Upper lobe of left lung (tissue), 4 donors: ENCODE measurements around the gene UVSSA.

ENCODE experiments used
- EP300 ChIP-seq, 4 donors: sonication (generic); formaldehyde crosslinking; IDR thresholded peaks; one replicate each; pipeline ENCODE4 v1.5.1; 2017; ENCODE audit warnings: antibody characterized with exemption in 4 of 4, control low read depth in 2 of 4
- POLR2A ChIP-seq, 4 donors: fragments of 450-650 bp; IDR thresholded peaks; one replicate each; pipeline ENCODE4 v1.5.1; 2016 to 2017; ENCODE audit warnings: antibody characterized with exemption in 4 of 4, mild to moderate bottlenecking in 2 of 4
- TF ChIP-seq, protein P1 (sequence below), 6 experiments: fragments of 450-650 bp in 4 of 6; fragments of 200-600 bp in 2 of 6; sonication (generic) in 2 of 6; IDR thresholded peaks; one replicate each; pipeline ENCODE4 v1.5.1; 2016 to 2019; ENCODE audit warnings: antibody characterized with exemption in 6 of 6

DNA sequence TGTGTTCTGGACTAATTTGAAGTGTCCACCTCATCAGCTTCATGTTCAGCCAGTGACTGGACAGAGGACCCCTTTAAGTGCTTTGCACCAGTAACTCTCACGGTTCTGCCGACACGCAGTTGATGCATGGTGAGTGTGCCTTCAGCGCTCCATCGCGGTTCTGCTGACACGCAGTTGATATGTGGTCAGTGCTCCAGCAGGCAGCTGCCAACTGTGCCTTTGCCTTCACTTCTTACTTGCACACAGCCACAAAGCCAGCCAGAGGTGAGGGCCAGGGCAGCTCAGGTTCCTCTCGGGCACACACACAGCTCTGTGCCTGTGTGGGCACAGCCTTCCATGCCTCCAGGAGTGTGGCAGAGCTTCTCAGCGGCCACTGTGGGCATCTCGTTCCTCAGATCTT is 46.9 kb downstream of the UVSSA start:
- TF ChIP-seq, protein P1, sequence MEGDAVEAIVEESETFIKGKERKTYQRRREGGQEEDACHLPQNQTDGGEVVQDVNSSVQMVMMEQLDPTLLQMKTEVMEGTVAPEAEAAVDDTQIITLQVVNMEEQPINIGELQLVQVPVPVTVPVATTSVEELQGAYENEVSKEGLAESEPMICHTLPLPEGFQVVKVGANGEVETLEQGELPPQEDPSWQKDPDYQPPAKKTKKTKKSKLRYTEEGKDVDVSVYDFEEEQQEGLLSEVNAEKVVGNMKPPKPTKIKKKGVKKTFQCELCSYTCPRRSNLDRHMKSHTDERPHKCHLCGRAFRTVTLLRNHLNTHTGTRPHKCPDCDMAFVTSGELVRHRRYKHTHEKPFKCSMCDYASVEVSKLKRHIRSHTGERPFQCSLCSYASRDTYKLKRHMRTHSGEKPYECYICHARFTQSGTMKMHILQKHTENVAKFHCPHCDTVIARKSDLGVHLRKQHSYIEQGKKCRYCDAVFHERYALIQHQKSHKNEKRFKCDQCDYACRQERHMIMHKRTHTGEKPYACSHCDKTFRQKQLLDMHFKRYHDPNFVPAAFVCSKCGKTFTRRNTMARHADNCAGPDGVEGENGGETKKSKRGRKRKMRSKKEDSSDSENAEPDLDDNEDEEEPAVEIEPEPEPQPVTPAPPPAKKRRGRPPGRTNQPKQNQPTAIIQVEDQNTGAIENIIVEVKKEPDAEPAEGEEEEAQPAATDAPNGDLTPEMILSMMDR (IDR thresholded peaks at IDR 0.05), result no peak
- TF ChIP-seq POLR2A (IDR thresholded peaks at IDR 0.05) (no peak), EP300 (IDR thresholded peaks at IDR 0.05) (no peak)
